GM12872 (cell line): ENCODE results near the gene ZNF445.

Experiments
- CTCF ChIP-seq: IDR thresholded peaks from 3 replicates; pipeline ENCODE4 v1.5.1; 2011; ENCODE audit warnings: low read depth, mild to moderate bottlenecking, low read length, moderate library complexity; ENCODE audit not compliant: insufficient read depth

The ZNF445 gene

DNA sequence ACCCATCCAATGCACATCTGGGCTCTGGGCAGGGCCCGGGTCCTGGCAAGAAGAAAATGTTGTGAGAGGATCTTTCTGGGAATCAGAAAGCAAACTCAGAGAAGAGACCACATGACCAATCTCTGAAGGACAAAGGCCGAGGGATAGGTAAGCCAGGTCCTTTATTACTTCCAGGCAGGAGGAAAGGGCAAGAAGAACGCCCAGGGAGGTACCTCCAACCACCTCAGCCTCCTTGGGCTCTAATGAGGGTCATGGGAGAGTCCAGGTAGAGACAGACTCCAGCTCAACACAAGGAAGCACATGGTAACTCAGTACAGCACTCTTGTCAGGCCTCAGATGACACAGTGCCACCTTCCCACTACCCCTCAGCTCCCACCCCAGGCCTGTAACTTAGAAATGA is 26.0 kb downstream of the ZNF445 start:
- TF ChIP-seq CTCF = no peak

DNA sequence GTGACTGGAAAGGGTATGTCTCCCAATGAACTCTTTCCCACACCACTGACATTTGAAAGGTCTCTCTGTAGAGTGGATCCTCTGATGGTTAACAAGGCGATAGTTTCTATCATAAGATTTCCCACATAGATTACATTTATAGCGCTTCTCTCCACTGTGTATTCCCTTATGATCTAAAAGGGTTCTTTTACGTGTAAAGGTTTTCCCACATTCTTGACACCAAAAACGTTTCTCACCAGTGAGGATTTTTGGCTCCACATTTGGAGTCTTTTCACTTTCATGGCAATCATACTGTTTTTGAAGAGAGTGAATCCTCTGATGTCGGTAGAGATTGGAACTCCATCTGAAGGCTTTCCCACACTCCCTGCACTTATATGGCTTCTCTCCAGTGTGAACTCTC is 30.5 kb downstream of the ZNF445 start:
- no peak for TF ChIP-seq CTCF

GRCh38 chr3:44445786-44446185 is 31.7 kb downstream of the ZNF445 start:
- TF ChIP-seq CTCF = no peak

- no peak for TF ChIP-seq CTCF
Observed at GRCh38 chr3:44444896-44445691, 32.4 kb downstream of the ZNF445 start.

GRCh38 chr3:44444437-44444836 is 33.0 kb downstream of the ZNF445 start:
- no peak for TF ChIP-seq CTCF

- no peak for TF ChIP-seq CTCF
Observed at GRCh38 chr3:44442596-44443309, 34.7 kb downstream of the ZNF445 start.

DNA sequence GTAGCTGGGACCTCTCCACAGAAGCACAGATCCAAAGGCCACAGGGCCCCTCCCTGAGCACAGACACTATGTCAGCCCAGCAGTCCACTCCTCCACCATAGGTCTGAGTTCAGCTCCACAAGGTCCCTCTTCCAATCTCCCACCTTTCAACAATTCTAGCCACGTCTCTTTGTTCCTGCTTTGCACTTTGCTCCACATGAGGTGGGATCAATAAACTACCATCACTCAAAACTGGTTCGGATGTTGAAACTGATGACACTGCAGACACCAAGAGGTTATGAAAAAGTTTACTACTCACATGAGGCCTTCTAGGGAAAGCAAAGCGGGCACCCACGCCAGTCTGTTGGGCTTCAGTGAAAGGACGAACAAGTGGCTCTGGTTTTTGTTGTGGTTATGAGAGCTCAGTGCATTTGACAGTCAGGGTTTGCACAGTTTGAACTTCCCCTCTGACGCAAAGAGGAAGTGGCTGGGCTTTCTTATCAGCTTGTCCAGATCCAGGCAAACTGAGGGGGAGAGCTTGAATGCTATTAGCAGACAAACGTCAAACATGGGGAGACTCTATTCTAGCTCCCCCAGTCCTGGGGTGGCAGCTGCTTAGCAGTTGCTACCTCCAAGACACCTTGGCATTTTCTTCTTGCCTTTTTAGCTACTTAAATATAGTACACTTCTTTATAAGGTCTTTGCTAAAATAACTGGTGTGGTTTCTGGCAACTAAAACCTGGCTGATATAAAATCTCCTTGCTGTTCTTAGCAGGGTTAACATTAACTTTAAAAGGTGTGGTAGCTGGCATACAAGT is 37.8 kb downstream of the ZNF445 start:
- no peak for TF ChIP-seq CTCF
